Peyer's patch (tissue), 4 donors: Measurements from ENCODE around the gene PSTPIP2. TPM values are rescaled to one million over a fixed set of nuclear protein-coding genes. Genes with fewer than 3 reads are reported as not detected.

Source experiments
- DNase-seq, 3 donors: peaks; one replicate each; pipeline ENCODE4 v3.0.0-alpha.2; 2017 to 2019
- H3K27ac ChIP-seq, 4 donors: fragments of 200-600 bp; sonication (generic); one replicate each; pipeline ENCODE4 v1.5.1; 2016 to 2019
- H3K27me3 ChIP-seq, 2 donors: fragments of 200-600 bp; sonication (generic); one replicate each; pipeline ENCODE4 v1.5.1; 2019
- H3K36me3 ChIP-seq, 3 donors: fragments of 200-600 bp; sonication (generic); one replicate each; pipeline ENCODE4 v1.5.1; 2016 to 2019
- H3K4me1 ChIP-seq, 4 donors: fragments of 200-600 bp; sonication (generic); one replicate each; pipeline ENCODE4 v1.5.1; 2016 to 2019
- H3K4me3 ChIP-seq, 4 donors: fragments of 200-600 bp; sonication (generic); 1 replicate in 3 of 4; 2 replicates in 1 of 4; pipeline ENCODE4 v1.5.1; 2016 to 2019; ENCODE audit warnings: mild to moderate bottlenecking in 1 of 4
- H3K9me3 ChIP-seq, 4 donors: fragments of 200-600 bp; sonication (generic); one replicate each; pipeline ENCODE4 v1.5.1; 2016 to 2019; ENCODE audit warnings: mild to moderate bottlenecking in 1 of 4
- CTCF ChIP-seq, 6 experiments: fragments of 450-650 bp in 4 of 6; fragments of 200-600 bp in 2 of 6; sonication (generic) in 1 of 6; IDR thresholded peaks; one replicate each; pipeline ENCODE4 v1.5.1; 2017 to 2019; ENCODE audit warnings: antibody characterized with exemption in 6 of 6, mild to moderate bottlenecking in 3 of 6, moderate library complexity in 1 of 6
- POLR2A ChIP-seq, 2 donors: fragments of 450-650 bp; IDR thresholded peaks; one replicate each; pipeline ENCODE4 v1.5.1; 2017; ENCODE audit warnings: antibody characterized with exemption in 2 of 2, mild to moderate bottlenecking in 2 of 2, moderate library complexity in 2 of 2
- total RNA-seq, 4 donors: library from RNA; depleted of rRNA; stranded (reverse); fragments of >200 nt; gene quantifications; one replicate each; pipeline ENCODE4 v1.1.0, GENCODE V29; 2016

The PSTPIP2 gene
- total RNA-seq, 4 donors from 2014 or later = 3.5 to 17.3 (median 7.3) TPM

DNA sequence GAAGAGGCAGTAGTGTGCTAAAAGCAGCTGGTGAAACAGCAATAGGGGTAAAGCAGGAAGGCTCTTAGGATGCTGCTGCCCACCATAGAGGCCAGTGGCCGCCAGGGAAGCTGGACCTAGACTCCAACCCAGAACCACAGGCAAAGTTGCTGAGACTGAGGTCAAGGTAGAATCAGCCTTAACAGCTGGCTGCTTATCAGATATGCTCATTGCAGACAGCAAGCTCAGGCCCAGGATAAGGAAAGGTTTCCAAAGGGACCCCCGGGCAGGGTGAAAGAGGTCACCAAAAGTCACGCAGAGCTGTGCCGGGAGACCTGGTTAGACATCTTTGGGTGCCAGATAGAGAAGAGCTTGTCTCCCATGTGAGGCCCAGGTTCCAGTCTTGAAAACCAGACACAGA is 62.0 kb downstream of the PSTPIP2 start:
- no peak overlapping the region for H3K4me3 ChIP-seq
- H3K27me3 ChIP-seq = no peaks in the 10 kb centered on the region

GRCh38 chr18:46009125-46009840 is 62.8 kb downstream of the PSTPIP2 start:
- Histone ChIP-seq H3K36me3 (no peaks in the 10 kb centered on the region), H3K27ac (no peak overlapping the region)

More for the DNA sequence above, 62.0 kb downstream of the PSTPIP2 start:
- TF ChIP-seq POLR2A (IDR thresholded peaks at IDR 0.05) = no peak
- TF ChIP-seq CTCF (IDR thresholded peaks at IDR 0.05) = no peak
- Histone ChIP-seq H3K36me3 (no peaks in the 10 kb centered on the region), H3K9me3 (no peaks in the 10 kb centered on the region), H3K27ac (no peak overlapping the region), H3K4me1 (no peaks in the 10 kb centered on the region)
- no peak for DNase-seq

GRCh38 chr18:46008531-46008930 is 63.5 kb downstream of the PSTPIP2 start:
- no peaks in the 10 kb centered on the region for H3K9me3 ChIP-seq
- no peak overlapping the region for H3K27ac ChIP-seq
- H3K4me3 ChIP-seq = no peak overlapping the region
- DNase-seq = no peak
- H3K36me3 ChIP-seq = no peaks in the 10 kb centered on the region
- TF ChIP-seq CTCF (IDR thresholded peaks at IDR 0.05) (no peak), POLR2A (IDR thresholded peaks at IDR 0.05) (no peak)
- H3K27me3 ChIP-seq = no peaks in the 10 kb centered on the region
- H3K4me1 ChIP-seq = no peaks in the 10 kb centered on the region

More at GRCh38 chr18:46009125-46009840, 62.8 kb downstream of the PSTPIP2 start:
- H3K4me3 ChIP-seq = no peak overlapping the region
- no peaks in the 10 kb centered on the region for H3K27me3 ChIP-seq
- no peaks in the 10 kb centered on the region for H3K4me1 ChIP-seq
- H3K9me3 ChIP-seq = no peaks in the 10 kb centered on the region
- TF ChIP-seq CTCF (IDR thresholded peaks at IDR 0.05) = no peak
- TF ChIP-seq POLR2A (IDR thresholded peaks at IDR 0.05) = no peak
- DNase-seq = no peak

DNA sequence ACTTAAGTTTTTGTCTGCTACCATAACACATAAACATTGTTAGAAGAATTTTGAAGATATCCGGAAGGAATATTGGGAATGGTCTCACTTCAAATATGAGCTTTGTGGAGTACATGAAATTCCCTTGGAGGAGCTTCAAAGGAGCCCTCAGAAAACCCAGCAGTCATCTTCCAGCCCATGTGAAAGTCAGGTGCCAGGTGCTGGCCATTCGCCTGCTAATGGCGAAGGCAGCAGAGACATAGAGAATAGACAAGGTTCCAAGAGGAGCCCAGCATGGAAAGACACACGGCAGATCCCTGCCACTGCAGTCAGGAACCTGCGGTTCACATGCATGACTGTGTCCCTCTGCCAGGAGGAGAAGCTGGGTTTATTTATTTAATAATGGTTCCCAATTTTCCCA is 64.9 kb downstream of the PSTPIP2 start:
- TF ChIP-seq POLR2A (IDR thresholded peaks at IDR 0.05) = no peak
- no peak for TF ChIP-seq CTCF (IDR thresholded peaks at IDR 0.05)
- H3K36me3 ChIP-seq = no peaks in the 10 kb centered on the region
- H3K4me1 ChIP-seq = no peaks in the 10 kb centered on the region
- no peak overlapping the region for H3K27ac ChIP-seq
- H3K4me3 ChIP-seq = no peak overlapping the region
- no peaks in the 10 kb centered on the region for H3K27me3 ChIP-seq
- DNase-seq = no peak
- H3K9me3 ChIP-seq = no peaks in the 10 kb centered on the region

- H3K27ac ChIP-seq = no peak overlapping the region
- TF ChIP-seq POLR2A (IDR thresholded peaks at IDR 0.05) = no peak
- TF ChIP-seq CTCF (IDR thresholded peaks at IDR 0.05) = no peak
- no peaks in the 10 kb centered on the region for H3K9me3 ChIP-seq
- H3K4me1 ChIP-seq = no peaks in the 10 kb centered on the region
- no peak overlapping the region for H3K4me3 ChIP-seq
- no peak for DNase-seq
- no peaks in the 10 kb centered on the region for H3K36me3 ChIP-seq
- no peaks in the 10 kb centered on the region for H3K27me3 ChIP-seq
Measured at GRCh38 chr18:46002934-46003333, 69.1 kb downstream of the PSTPIP2 start.
